Dedifferentiated amniotic fluid mesenchymal stem cell (primary cell): ENCODE data around the gene DGKB.

Experiments used
- DNase-seq: peaks from one replicate; pipeline ENCODE4 v3.0.0-alpha.2; 2016; ENCODE audit errors: extremely low spot score

Gene DGKB

GRCh38 chr7:14760730-14761478 is 141.6 kb downstream of the DGKB start:
- DNase-seq = no peak

- no peak for DNase-seq
These were observed 142.8 kb downstream of the DGKB start for GRCh38 chr7:14759785-14760184.

- no peak for DNase-seq
These were observed 147.9 kb downstream of the DGKB start for GRCh38 chr7:14754631-14755030.

- DNase-seq = no peak
These were observed 150.2 kb downstream of the DGKB start for GRCh38 chr7:14752301-14752700.

- DNase-seq = no peak
These were observed 151.1 kb downstream of the DGKB start for GRCh38 chr7:14751461-14751860.

- peak; percentile 40 for DNase-seq
These were observed 154.1 kb downstream of the DGKB start for GRCh38 chr7:14748461-14748860.

- DNase-seq = no peak
These were observed 154.8 kb downstream of the DGKB start for GRCh38 chr7:14747701-14748100.

GRCh38 chr7:14745076-14745475 is 157.5 kb downstream of the DGKB start:
- no peak for DNase-seq

GRCh38 chr7:14740606-14741005 is 161.9 kb downstream of the DGKB start:
- no peak for DNase-seq

- DNase-seq = no peak
These were observed 162.7 kb downstream of the DGKB start for GRCh38 chr7:14739841-14740185.

GRCh38 chr7:14739168-14739840 is 163.2 kb downstream of the DGKB start:
- no peak for DNase-seq

GRCh38 chr7:14738086-14738485 is 164.5 kb downstream of the DGKB start:
- DNase-seq = no peak

GRCh38 chr7:14734839-14735321 is 167.7 kb downstream of the DGKB start:
- DNase-seq = no peak

- DNase-seq = no peak
These were observed 181.8 kb downstream of the DGKB start for GRCh38 chr7:14720785-14721184.

GRCh38 chr7:14717816-14718215 is 184.7 kb downstream of the DGKB start:
- DNase-seq = peak; percentile 33

GRCh38 chr7:14717169-14717568 is 185.4 kb downstream of the DGKB start:
- no peak for DNase-seq

- no peak for DNase-seq
These were observed 188.3 kb downstream of the DGKB start for GRCh38 chr7:14714161-14714728.

GRCh38 chr7:14698239-14698638 is 204.3 kb downstream of the DGKB start:
- DNase-seq = no peak

- no peak for DNase-seq
These were observed 204.9 kb downstream of the DGKB start for GRCh38 chr7:14697684-14698083.

GRCh38 chr7:14691597-14692203 is 210.9 kb downstream of the DGKB start:
- no peak for DNase-seq

- DNase-seq = no peak
These were observed 211.5 kb downstream of the DGKB start for GRCh38 chr7:14691034-14691433.

- DNase-seq = no peak
These were observed 212.1 kb downstream of the DGKB start for GRCh38 chr7:14690486-14690885.

GRCh38 chr7:14690075-14690474 is 212.5 kb downstream of the DGKB start:
- no peak for DNase-seq
